ENCODE measurements around the gene TDRKH. TPM values are rescaled to one million over a fixed set of nuclear protein-coding genes. Genes with fewer than 3 reads are reported as not detected.
"Not testable (repeated sequence)": the region's sequence is repeated elsewhere in the genome, so short reads cannot be mapped to it uniquely, and the experiment has no call there.

TDRKH gene
- total RNA-seq, 3 donors from 2014 or later = 5.6 to 9.7 (median 6.7) TPM

DNA sequence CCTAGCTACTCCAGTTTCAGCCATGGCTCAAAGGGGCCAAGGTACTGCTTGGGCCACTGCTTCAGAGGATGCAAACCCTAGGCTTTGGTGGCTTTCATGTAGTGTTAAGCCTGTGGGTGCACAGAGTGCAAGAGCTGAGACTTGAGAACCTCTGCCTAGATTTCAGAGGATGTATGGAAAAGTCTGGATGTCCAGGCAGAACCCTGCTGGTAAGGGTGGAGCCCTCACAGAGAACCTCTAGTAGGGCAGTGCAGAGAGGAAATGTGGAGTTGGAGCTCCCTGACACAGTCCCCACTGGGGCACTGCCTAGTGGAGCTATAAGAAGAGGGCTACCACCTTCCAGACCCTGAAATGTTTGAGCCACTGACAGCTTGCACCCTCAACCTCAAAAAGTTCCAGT, 52.8 kb downstream of the TDRKH start:
- no peak overlapping the region for H3K4me3 ChIP-seq
- no peak overlapping the region for H3K27ac ChIP-seq
- no peaks in the 10 kb centered on the region for H3K36me3 ChIP-seq
- DNase-seq (ENCODE audit: low spot score in 2 of 2) = no peak
- no peaks in the 10 kb centered on the region for H3K27me3 ChIP-seq
- no peaks in the 10 kb centered on the region for H3K4me1 ChIP-seq
- peaks cover 7 to 9% of the 10 kb centered on the region in 2 donors for H3K9me3 ChIP-seq
- TF ChIP-seq CTCF (IDR thresholded peaks at IDR 0.05) = no peak
- TF ChIP-seq POLR2A (IDR thresholded peaks at IDR 0.05) = no peak
- no peak for TF ChIP-seq POLR2AphosphoS5 (IDR thresholded peaks at IDR 0.05)
- intact Hi-C loops (cut with DNase I; ENCODE audit: low total_unique reads) = no loop called here

DNA sequence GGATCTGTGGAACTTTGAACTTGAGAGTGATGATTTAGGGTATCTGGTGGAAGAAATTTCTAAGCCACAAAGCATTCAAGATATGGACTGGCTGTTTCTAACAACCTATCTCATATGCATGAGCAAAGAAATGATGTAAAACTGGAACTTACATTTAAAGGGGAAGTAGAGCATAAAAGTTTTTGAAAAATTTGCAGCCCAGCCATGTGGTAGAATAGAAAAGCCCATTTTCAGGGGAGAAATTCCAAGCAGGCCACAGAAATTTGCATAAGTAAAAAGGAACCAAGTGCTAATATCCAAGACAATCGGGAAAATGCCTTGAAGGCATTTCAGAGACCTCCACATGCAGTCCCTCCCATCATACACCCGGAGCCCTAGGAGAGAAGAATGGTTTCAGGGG, 53.3 kb downstream of the TDRKH start:
- H3K4me1 ChIP-seq = no peaks in the 10 kb centered on the region
- H3K27me3 ChIP-seq = no peaks in the 10 kb centered on the region
- DNase-seq (ENCODE audit: low spot score in 2 of 2) = no peak

DNA sequence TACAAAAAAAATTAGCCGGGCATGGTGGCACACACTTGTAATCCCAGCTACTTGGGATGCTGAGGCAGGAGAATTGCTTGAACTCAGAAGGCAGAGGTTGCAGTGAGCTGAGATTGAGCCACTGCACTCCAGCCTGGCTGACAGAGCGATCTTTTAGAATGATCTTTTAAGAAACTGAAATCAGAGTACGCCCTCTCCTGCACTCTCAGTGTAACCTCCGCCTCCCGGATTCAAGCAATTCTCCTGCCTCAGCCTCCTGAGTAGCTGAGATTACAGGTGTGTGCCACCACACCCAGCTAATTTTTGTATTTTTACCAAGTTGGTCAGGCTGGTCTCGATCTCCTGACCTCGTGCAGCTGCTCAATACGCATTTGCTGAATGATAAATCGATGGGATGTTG, 56.3 kb downstream of the TDRKH start:
- H3K27me3 ChIP-seq; H3K27ac ChIP-seq; H3K9me3 ChIP-seq; DNase-seq (ENCODE audit: low spot score in 2 of 2); H3K4me1 ChIP-seq; intact Hi-C loops (cut with DNase I; ENCODE audit: low total_unique reads); H3K36me3 ChIP-seq; H3K4me3 ChIP-seq: not testable (repeated sequence)

More for the DNA sequence above, 53.3 kb downstream of the TDRKH start:
- Histone ChIP-seq H3K4me3 (no peak overlapping the region), H3K27ac (no peak overlapping the region), H3K36me3 (no peaks in the 10 kb centered on the region), H3K9me3 (peaks cover 7 to 9% of the 10 kb centered on the region in 2 donors)
- intact Hi-C loops (cut with DNase I; ENCODE audit: low total_unique reads) = no loop called here
- TF ChIP-seq POLR2AphosphoS5 (IDR thresholded peaks at IDR 0.05) (no peak), CTCF (IDR thresholded peaks at IDR 0.05) (no peak), POLR2A (IDR thresholded peaks at IDR 0.05) (no peak)

GRCh38 chr1:151733126-151733525, 57.2 kb downstream of the TDRKH start:
- Histone ChIP-seq H3K27me3 (no peaks in the 10 kb centered on the region), H3K27ac (no peak overlapping the region), H3K4me3 (no peak overlapping the region), H3K36me3 (no peaks in the 10 kb centered on the region), H3K4me1 (no peaks in the 10 kb centered on the region), H3K9me3 (peaks cover 7 to 9% of the 10 kb centered on the region in 2 donors)
- TF ChIP-seq POLR2A (IDR thresholded peaks at IDR 0.05) (no peak), POLR2AphosphoS5 (IDR thresholded peaks at IDR 0.05) (no peak), CTCF (IDR thresholded peaks at IDR 0.05) (no peak)
- DNase-seq (ENCODE audit: low spot score in 2 of 2) = no peak
- intact Hi-C loops (cut with DNase I; ENCODE audit: low total_unique reads) = no loop called here

DNA sequence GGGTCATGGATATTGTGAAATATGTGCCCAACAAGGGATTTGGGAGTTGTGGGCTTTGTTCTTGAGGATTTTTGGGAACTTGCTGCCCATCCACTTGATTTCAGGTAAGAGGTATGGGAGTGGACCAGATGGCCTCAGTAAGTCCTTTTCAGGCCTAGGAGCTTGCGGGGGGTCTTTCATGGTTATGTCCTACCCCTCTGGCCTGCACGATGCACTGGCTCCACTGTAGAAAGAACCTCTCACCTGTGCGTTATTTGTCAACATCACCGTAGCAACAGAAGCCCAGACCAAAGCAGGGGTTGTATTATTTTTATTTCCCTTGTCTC, 60.4 kb downstream of the TDRKH start:
- H3K9me3 ChIP-seq = no peaks in the 10 kb centered on the region
- DNase-seq (ENCODE audit: low spot score in 2 of 2) = no peak
- TF ChIP-seq CTCF (IDR thresholded peaks at IDR 0.05) = no peak
- TF ChIP-seq POLR2A (IDR thresholded peaks at IDR 0.05) = no peak
- TF ChIP-seq POLR2AphosphoS5 (IDR thresholded peaks at IDR 0.05) = no peak

More for the DNA sequence above, 60.4 kb downstream of the TDRKH start:
- no peak overlapping the region for H3K27ac ChIP-seq
- H3K4me1 ChIP-seq = no peaks in the 10 kb centered on the region
- H3K36me3 ChIP-seq = no peaks in the 10 kb centered on the region
- H3K4me3 ChIP-seq = no peak overlapping the region
- H3K27me3 ChIP-seq = no peaks in the 10 kb centered on the region
- intact Hi-C loops (cut with DNase I; ENCODE audit: low total_unique reads) = no loop called here

Data from breast epithelium (tissue), 4 donors.